ENCODE data around the gene SEC63. TPM values are rescaled to one million over a fixed set of nuclear protein-coding genes. Genes with fewer than 3 reads are reported as not detected.
"Not testable (repeated sequence)": the region's sequence is repeated elsewhere in the genome, so short reads cannot be mapped to it uniquely, and the experiment has no call there.

SEC63 gene
- 4.0 and 10.8 TPM in 2 replicates for total RNA-seq (2014; rRNA removed; shearing (Covaris generic))
- 24.3 and 27.6 TPM in 2 replicates for polyA plus RNA-seq (2015; cell fraction: cytosol; rRNA removed)
- polyA plus RNA-seq (2015; cell fraction: nucleus; rRNA removed), result 49.6 and 55.6 TPM in 2 replicates

GRCh38 chr6:107957909-107958688 is at the start of gene SEC63:
SEC63 (minus strand) TSS chr6:107958208; CDS start chr6:107958009, 199 bp downstream.
- peak; percentile 86 for DNase-seq (ENCODE audit: low read depth)

GRCh38 chr6:108005961-108006360 is 48.0 kb upstream of the SEC63 start:
- DNase-seq (ENCODE audit: low read depth), result no peak

DNA sequence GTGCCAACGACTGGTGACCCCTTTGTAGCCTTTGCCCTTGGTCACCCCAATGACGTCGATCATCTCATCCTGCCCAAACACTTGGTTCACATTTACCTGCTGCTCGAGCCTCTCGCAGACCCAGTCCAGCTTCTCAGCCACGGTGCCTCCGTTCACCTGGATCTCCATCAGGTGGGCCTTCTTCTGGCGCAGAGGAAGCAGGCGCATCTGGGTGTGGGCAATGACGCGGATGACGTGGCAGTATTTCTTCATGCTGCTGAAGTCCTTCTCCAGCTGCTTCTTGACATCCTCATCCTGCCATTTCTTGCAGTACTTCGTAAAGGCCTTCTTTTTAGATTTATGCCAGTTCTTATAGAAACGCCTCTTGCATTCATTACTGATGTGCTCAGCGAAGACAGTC is 46.9 kb upstream of the SEC63 start:
- DNase-seq (ENCODE audit: low read depth), result no peak

GRCh38 chr6:108002365-108003221 is 44.6 kb upstream of the SEC63 start:
- no peak for DNase-seq (ENCODE audit: low read depth)

- DNase-seq (ENCODE audit: low read depth), result no peak
Observed at GRCh38 chr6:108001696-108002231, 43.8 kb upstream of the SEC63 start.

DNA sequence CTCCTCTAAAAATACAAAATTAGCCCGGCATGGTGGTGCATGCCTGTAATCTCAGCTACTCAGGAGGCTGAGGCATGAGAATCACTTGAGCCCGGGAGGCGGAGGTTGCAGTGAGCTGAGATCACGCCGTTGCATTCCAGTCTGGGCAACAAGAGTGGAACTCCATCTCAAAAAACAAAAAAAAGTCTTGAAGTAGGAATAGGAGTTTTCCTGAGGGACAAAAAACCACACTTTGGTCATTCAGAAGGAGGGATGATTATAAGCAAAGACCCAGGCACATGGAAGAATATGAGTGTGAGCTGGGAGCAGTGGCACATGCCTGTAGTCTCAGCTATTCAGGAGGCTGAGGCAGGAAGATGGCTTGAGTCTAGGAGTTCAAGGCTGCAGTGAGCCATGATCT is 42.3 kb upstream of the SEC63 start:
- DNase-seq (ENCODE audit: low read depth), result not testable (repeated sequence)

- no peak for DNase-seq (ENCODE audit: low read depth)
Observed at GRCh38 chr6:107999341-107999740, 41.3 kb upstream of the SEC63 start.

DNA sequence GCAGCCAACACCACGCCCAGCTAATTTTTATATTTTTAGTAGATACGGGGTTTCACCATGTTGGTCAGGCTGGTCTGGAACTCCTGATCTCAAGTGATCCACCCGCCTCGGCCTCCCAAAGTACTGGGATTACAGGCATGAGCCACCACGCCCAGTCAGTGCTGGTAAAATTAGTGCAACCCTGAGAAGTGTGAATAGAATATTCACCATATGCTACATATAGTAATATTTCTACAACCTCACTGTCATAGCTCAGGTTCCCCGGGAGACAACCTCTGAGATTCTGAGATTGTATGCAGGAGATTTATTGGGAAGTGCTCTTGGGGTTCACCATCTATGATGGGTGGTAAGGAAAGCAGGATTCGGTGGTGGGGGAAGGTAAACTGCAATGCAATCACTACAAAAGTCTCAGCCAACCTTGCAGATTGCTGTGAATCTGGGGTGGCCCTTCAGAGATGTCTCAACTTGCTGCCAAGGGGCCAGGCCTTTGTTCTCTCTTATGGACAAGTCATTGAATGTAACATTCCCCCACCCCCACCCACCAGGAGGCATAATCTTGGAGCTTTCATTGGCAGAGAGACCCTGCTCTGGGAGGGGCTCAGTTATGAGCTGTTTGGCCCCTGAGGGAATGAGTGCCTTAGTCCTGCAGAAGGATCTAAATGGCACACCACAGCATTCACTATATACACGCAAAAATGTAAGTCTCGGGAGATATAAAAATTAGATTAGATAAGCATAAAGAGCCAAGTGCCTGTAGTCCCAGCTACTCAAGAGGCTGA is 34.0 kb upstream of the SEC63 start:
- no peak for DNase-seq (ENCODE audit: low read depth)

- no peak for DNase-seq (ENCODE audit: low read depth)
Observed at GRCh38 chr6:107991061-107991460, 33.1 kb upstream of the SEC63 start.

DNA sequence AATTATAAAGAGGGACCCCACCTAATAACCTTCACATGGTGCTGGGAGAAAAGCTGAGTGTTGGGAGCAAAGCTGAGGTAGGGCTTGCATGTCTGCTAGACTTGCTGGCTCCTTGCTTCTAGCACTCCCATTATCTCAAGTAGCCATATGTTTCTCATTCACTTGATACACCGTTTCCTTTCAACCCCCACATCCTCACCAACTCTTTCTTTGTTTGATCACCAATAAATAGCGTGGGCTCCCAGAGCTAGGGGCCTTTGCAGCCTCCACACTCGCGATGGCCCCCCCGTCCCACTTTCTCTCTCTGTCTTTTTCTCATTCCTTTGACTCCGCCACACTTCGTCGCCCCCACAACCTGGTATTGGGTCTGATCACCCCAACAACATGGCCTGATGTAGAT is 32.6 kb upstream of the SEC63 start:
- DNase-seq (ENCODE audit: low read depth), result not testable (repeated sequence)

DNA sequence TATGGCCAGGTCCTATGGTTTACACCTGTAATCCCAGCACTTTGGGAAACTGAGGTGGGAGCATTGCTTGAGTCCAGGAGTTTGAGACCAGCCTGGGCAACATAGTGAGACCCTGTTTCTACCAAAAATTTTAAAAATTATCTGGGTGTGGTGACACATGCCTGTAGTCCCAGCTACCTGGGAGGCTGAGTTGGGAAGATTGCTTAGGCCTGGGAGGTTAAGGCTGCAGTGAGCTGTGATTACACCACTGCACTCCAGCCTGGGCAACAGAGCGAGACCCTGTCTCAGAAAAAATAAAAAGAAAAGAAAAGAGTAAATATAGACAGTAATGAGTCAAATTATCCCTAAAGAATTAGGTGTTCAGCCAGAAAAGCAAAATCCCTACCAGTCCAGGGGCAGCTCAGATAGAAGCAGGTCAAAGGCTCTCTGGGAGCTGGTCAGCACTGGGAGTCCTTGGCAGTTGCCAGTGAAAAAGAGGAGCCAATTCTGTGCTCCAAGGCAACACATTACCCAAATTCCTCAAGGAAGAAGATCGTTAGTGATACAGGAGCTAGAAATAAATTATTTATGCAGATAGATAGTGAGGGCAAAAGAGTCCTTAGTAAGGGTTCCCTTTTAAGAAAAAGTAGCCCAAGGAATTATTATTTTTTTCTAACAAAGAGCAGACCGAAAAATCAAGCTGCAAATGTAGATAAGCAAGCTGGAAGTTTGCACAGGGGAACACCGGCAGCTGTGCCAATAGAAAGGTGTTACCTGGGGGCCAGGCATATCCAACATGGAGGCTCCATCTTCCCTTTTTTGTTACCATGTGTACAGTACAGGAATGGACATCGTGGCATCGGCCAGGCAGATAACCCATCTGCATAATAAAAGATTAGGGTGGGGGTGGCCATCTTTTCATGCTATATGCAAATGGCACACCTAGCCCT is 31.4 kb upstream of the SEC63 start:
- no peak for DNase-seq (ENCODE audit: low read depth)

GRCh38 chr6:107988570-107988969 is 30.6 kb upstream of the SEC63 start:
- DNase-seq (ENCODE audit: low read depth), result no peak

GRCh38 chr6:107987805-107988204 is 29.8 kb upstream of the SEC63 start:
- no peak for DNase-seq (ENCODE audit: low read depth)

DNA sequence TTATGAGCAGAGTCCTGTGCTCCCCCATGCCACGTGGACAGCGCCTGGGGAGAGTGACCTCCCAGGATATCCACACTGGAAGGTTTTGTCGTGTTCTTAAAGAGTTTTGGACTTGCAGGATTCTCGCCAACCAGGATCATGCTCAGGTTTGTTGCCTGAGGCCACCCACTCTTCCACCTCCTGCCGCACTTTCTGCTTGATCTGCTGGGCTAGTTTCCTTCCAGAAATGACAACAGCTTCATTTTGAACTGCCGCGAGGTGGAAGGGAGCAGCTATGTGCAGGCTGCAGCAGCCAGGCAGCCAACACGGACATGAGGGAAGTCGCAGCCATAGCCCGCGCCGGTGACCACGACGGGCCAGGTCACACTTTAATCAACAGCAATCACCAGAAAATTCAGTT is 27.7 kb upstream of the SEC63 start:
- no peak for DNase-seq (ENCODE audit: low read depth)

- no peak for DNase-seq (ENCODE audit: low read depth)
Observed at GRCh38 chr6:107983811-107984210, 25.8 kb upstream of the SEC63 start.

GRCh38 chr6:107982486-107982885 is 24.5 kb upstream of the SEC63 start:
- DNase-seq (ENCODE audit: low read depth), result no peak

DNA sequence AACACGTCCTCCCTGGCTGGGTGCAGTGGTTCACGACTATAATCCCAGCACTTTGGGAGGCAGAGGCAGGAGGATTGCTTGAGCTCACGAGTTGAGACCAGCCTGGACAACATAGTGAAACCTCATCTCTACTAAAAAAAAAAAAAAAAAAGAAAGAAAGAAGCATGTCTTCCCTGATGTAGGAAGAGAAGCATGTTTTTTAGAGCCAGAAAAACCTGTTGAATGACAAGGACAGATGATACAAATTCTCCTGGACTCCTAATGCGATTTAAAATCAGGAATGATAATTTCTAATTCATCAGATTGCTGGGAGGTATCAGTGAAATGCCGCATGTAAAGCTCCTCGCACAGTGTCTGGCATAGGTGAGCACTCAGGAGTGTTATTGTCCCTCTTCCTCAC is 23.7 kb upstream of the SEC63 start:
- no peak for DNase-seq (ENCODE audit: low read depth)

GRCh38 chr6:107977283-107977682 is 19.3 kb upstream of the SEC63 start:
- peak; percentile 36 for DNase-seq (ENCODE audit: low read depth)

- DNase-seq (ENCODE audit: low read depth), result no peak
Observed at GRCh38 chr6:107976155-107976783, 18.3 kb upstream of the SEC63 start.

DNA sequence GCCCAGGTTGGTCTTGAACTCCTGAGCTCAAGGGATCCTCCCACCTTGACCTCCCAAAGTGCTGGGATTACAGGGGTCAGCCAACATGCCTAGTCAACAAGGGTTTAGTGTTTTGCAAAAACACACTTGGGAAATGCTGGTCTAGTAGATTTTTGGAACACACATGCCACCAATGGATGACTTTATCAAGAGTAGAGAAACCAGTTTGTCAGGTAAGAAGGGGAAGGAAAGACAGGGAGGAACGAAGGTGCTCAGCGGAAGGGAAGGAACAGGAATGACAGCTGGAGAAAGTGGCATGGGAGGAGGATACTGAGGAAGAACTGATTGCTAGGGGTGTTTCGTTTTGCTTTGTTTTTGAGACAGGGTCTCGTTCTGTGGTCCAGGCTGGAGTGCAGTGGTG is 15.6 kb upstream of the SEC63 start:
- DNase-seq (ENCODE audit: low read depth), result no peak

Measured in HT1080 (cell line).